Brain pericyte (primary cell): Measurements from ENCODE around the gene FMNL2.
A peak's percentile ranks its signal among the peaks of the same experiment; 100 is the strongest.

Source experiments
- DNase-seq: peaks from one replicate; pipeline ENCODE4 v3.0.0-alpha.2; 2012; ENCODE audit warnings: low read depth, low spot score

Gene FMNL2

GRCh38 chr2:152611458-152612231, 276.7 kb downstream of the FMNL2 start:
- DNase-seq, result peak; percentile 60

- DNase-seq, result no peak
Measured at GRCh38 chr2:152613235-152613634, 278.3 kb downstream of the FMNL2 start.

- DNase-seq, result no peak
Measured at GRCh38 chr2:152615177-152615576, 280.2 kb downstream of the FMNL2 start.

- DNase-seq, result no peak
Measured at GRCh38 chr2:152617456-152618192, 282.6 kb downstream of the FMNL2 start.

GRCh38 chr2:152618193-152618564, 283.2 kb downstream of the FMNL2 start:
- no peak for DNase-seq

- no peak for DNase-seq
Measured at GRCh38 chr2:152620208-152620607, 285.2 kb downstream of the FMNL2 start.

- DNase-seq, result no peak
Measured at GRCh38 chr2:152620985-152621384, 286.0 kb downstream of the FMNL2 start.

GRCh38 chr2:152622219-152622618, 287.2 kb downstream of the FMNL2 start:
- DNase-seq, result no peak

GRCh38 chr2:152623076-152623740, 288.2 kb downstream of the FMNL2 start:
- DNase-seq, result no peak

- DNase-seq, result no peak
Measured at GRCh38 chr2:152623775-152624174, 288.8 kb downstream of the FMNL2 start.

GRCh38 chr2:152624805-152625204, 289.8 kb downstream of the FMNL2 start:
- DNase-seq, result no peak

GRCh38 chr2:152626911-152627339, 292.0 kb downstream of the FMNL2 start:
- no peak for DNase-seq

- no peak for DNase-seq
Measured at GRCh38 chr2:152627351-152627957, 292.5 kb downstream of the FMNL2 start.

GRCh38 chr2:152629202-152629601, 294.2 kb downstream of the FMNL2 start:
- no peak for DNase-seq

GRCh38 chr2:152630466-152630865, 295.5 kb downstream of the FMNL2 start:
- DNase-seq, result no peak

- DNase-seq, result no peak
Measured at GRCh38 chr2:152632736-152633135, 297.8 kb downstream of the FMNL2 start.

GRCh38 chr2:152635635-152636298, 300.8 kb downstream of the FMNL2 start:
- no peak for DNase-seq

- no peak for DNase-seq
Measured at GRCh38 chr2:152637251-152637650, 302.3 kb downstream of the FMNL2 start.

GRCh38 chr2:152638056-152638455, 303.1 kb downstream of the FMNL2 start:
- no peak for DNase-seq

GRCh38 chr2:152638590-152638989, 303.6 kb downstream of the FMNL2 start:
- no peak for DNase-seq

GRCh38 chr2:152644189-152644873, 309.4 kb downstream of the FMNL2 start:
- DNase-seq, result no peak
